HepG2 (cell line): ENCODE results near the gene ARHGEF12. TPM values are rescaled to one million over a fixed set of nuclear protein-coding genes. Genes with fewer than 3 reads are reported as not detected.

Experiments used
- AKNA ChIP-seq: sonication (generic); formaldehyde crosslinking; IDR thresholded peaks from 2 replicates; pipeline ENCODE4 v1.4.0; 2020; ENCODE audit warnings: missing genetic modification reagents, borderline replicate concordance
- ELF3 ChIP-seq: IDR thresholded peaks from 2 replicates; pipeline ENCODE4 v1.6.1; 2016; ENCODE audit warnings: missing genetic modification reagents, missing compliant biosample characterization
- GABPB1 ChIP-seq: IDR thresholded peaks from 2 replicates; pipeline ENCODE4 v1.6.1; 2016; ENCODE audit warnings: mild to moderate bottlenecking, missing genetic modification reagents, moderate library complexity, missing compliant biosample characterization
- GATAD2A ChIP-seq: IDR thresholded peaks from 2 replicates; pipeline ENCODE4 v1.6.1; 2016
- GTF3A ChIP-seq: sonication (generic); formaldehyde crosslinking; conservative IDR thresholded peaks from 2 replicates; pipeline ENCODE4 v1.4.0; 2020; ENCODE audit warnings: mild to moderate bottlenecking, missing genetic modification reagents
- HDAC1 ChIP-seq: sonication (generic); formaldehyde crosslinking; IDR thresholded peaks from 2 replicates; pipeline ENCODE4 v1.5.1; 2020; ENCODE audit warnings: mild to moderate bottlenecking, missing genetic modification reagents
- HOMEZ ChIP-seq: IDR thresholded peaks from 2 replicates; pipeline ENCODE4 v1.6.1; 2016; ENCODE audit warnings: low read depth
- NCOR1 ChIP-seq: fragments of 200-600 bp; sonication (generic); IDR thresholded peaks from 2 replicates; pipeline ENCODE4 v1.7.0; 2017; ENCODE audit warnings: antibody characterized with exemption, low read length, borderline replicate concordance
- NFYC ChIP-seq: IDR thresholded peaks from 2 replicates; pipeline ENCODE4 v1.6.1; 2016; ENCODE audit warnings: missing genetic modification reagents, missing compliant biosample characterization
- NR1H2 ChIP-seq: sonication (generic); formaldehyde crosslinking; IDR thresholded peaks from 2 replicates; pipeline ENCODE4 v1.8.1; 2022; ENCODE audit warnings: low read depth, missing genetic modification reagents, borderline replicate concordance
- PRDM10 ChIP-seq: sonication (generic); formaldehyde crosslinking; IDR thresholded peaks from 2 replicates; pipeline ENCODE4 v1.4.0; 2020; ENCODE audit warnings: low read depth, missing genetic modification reagents
- SP4 ChIP-seq: sonication (generic); formaldehyde crosslinking; IDR thresholded peaks from 2 replicates; pipeline ENCODE4 v1.8.1; 2023; ENCODE audit warnings: mild to moderate bottlenecking, missing genetic modification reagents
- SPEN ChIP-seq: sonication (generic); formaldehyde crosslinking; IDR thresholded peaks from 2 replicates; pipeline ENCODE4 v1.5.1; 2020; ENCODE audit warnings: low read depth, mild to moderate bottlenecking, missing genetic modification reagents
- ZBTB1 ChIP-seq: sonication (generic); formaldehyde crosslinking; IDR thresholded peaks from 2 replicates; pipeline ENCODE4 v1.4.0; 2020; ENCODE audit warnings: missing genetic modification reagents, borderline replicate concordance
- polyA plus RNA-seq, 8 experiments: library from polyadenylated mRNA; depleted of rRNA in 3 of 8; stranded (reverse) in 7 of 8; unstranded in 1 of 8; fragments of >200 nt; fragmentation: Illumina TruSeq in 4 of 8; extraction: Trizol in 4 of 8; gene quantifications; 2 replicates each; pipeline versions ENCODE4 v1.2.1 to v1.2.3, GENCODE V29; 2011 to 2016; ENCODE audit warnings: low read depth in 4 of 8, missing spikeins in 1 of 8, mixed read lengths in 1 of 8; ENCODE audit not compliant: insufficient read depth in 1 of 8
- total RNA-seq, 5 experiments: library from RNA; depleted of rRNA; stranded (reverse); fragments of >200 nt; fragmentation: Illumina TruSeq; extraction: Trizol; gene quantifications; 2 replicates each; pipeline ENCODE4 v1.2.3, GENCODE V29; 2016; ENCODE audit warnings: low read depth in 1 of 5
- TF ChIP-seq, protein P1 (sequence below): sonication (generic); formaldehyde crosslinking; IDR thresholded peaks from 2 replicates; pipeline ENCODE4 v1.8.0; 2022; ENCODE audit warnings: mild to moderate bottlenecking, missing genetic modification reagents, borderline replicate concordance
- TF ChIP-seq, protein P2 (sequence below): sonication (generic); formaldehyde crosslinking; IDR thresholded peaks from 2 replicates; pipeline ENCODE4 v1.5.0; 2020; ENCODE audit warnings: missing genetic modification reagents, mild to moderate bottlenecking, borderline replicate concordance

Gene ARHGEF12
- total and polyA plus RNA-seq, 2 of the 13 experiments (the other 11 are each of a cell fraction or from before 2014, with no cell fraction given): 17.9 to 54.4 TPM

DNA sequence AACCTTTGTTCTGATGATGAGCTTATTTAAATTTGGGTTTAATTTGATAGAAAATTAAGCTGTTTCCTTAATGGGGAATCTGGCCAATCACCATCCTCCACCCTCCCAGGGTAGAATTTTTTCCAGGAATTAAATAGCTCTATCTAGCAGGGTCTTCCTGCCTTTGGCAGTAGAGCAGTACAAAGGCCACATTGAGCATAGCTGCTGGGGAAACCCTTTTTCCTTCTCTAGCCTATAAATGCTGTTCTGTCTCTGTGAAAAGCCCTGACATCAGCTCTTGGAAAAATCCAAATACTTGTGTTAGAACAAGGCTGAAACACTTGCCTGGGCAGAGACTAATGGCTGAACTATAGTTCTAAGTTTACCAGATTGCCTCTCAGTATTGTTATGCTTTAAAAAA lies 55.1 kb downstream of the ARHGEF12 start (continued):
- TF ChIP-seq PRDM10 (CRISPR knock-in tag): no peak
- peak; percentile 55; the same call in 1 of the 2 replicates for TF ChIP-seq HOMEZ (CRISPR knock-in tag)
- peak; percentile 60 for TF ChIP-seq ELF3 (CRISPR knock-in tag)
- TF ChIP-seq ZBTB1 (CRISPR knock-in tag): no peak
- TF ChIP-seq GATAD2A (CRISPR knock-in tag): peak; percentile 67
- TF ChIP-seq, protein P1, sequence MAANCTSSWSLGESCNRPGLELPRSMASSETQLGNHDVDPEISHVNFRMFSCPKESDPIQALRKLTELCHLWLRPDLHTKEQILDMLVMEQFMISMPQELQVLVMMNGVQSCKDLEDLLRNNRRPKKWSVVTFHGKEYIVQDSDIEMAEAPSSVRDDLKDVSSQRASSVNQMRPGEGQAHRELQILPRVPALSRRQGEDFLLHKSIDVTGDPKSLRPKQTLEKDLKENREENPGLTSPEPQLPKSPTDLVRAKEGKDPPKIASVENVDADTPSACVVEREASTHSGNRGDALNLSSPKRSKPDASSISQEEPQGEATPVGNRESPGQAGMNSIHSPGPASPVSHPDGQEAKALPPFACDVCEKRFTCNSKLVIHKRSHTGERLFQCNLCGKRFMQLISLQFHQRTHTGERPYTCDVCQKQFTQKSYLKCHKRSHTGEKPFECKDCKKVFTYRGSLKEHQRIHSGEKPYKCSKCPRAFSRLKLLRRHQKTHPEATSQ (CRISPR knock-in tag): no peak
- TF ChIP-seq GTF3A (CRISPR knock-in tag): no peak
- TF ChIP-seq AKNA (CRISPR knock-in tag): no peak
- 0 out of 2 replicates have a peak, but pooled peaks have one; percentile 20 for TF ChIP-seq HDAC1 (CRISPR knock-in tag)
- TF ChIP-seq SPEN (CRISPR knock-in tag): no peak
- TF ChIP-seq NCOR1: peak; percentile 39; the same call in 1 of the 2 replicates
- TF ChIP-seq GABPB1 (CRISPR knock-in tag): no peak
- TF ChIP-seq, protein P2, sequence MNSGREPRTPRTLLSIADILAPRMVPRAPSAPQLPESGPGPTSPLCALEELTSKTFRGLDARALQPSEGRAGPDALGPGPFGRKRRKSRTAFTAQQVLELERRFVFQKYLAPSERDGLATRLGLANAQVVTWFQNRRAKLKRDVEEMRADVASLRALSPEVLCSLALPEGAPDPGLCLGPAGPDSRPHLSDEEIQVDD (CRISPR knock-in tag): no peak
- TF ChIP-seq NR1H2 (CRISPR knock-in tag): no peak
- no peak for TF ChIP-seq SP4 (CRISPR knock-in tag)
- TF ChIP-seq NFYC: peak; percentile 62
